CD4-positive, alpha-beta T cell treated with Interleukin-17A for 1 hour (primary cell): Measurements from ENCODE around the gene SLC16A7.
"Not testable (repeated sequence)": the region's sequence is repeated elsewhere in the genome, so short reads cannot be mapped to it uniquely, and the experiment has no call there.

Experiments used
- DNase-seq: peaks from one replicate; pipeline ENCODE4 v3.0.0-alpha.2; 2020

The SLC16A7 gene

GRCh38 chr12:59742841-59743240 lies 147.0 kb downstream of the SLC16A7 start:
- no peak for DNase-seq

DNA sequence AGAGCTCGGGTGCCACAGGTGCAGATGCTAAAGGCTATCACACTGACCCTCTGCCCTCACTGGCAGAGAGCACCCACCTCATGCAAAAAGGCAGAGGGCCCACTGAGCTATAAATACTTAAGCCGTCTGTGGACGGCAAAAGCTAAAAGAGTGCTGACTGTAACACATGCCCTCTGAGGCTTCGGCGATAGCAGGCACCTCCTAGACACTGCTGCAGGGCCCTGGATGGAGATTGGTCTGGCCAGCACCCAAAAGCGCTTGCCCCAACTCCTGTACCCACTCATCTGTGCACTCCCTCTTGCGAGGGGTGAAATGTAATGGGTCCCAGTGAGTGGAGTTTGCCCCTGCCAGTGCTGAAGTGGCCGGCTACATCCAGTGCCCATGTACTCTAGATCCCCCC lies 148.7 kb downstream of the SLC16A7 start:
- DNase-seq: no peak

GRCh38 chr12:59751091-59751490 lies 155.3 kb downstream of the SLC16A7 start:
- DNase-seq: not testable (repeated sequence)

- DNase-seq: no peak
These were observed 165.7 kb downstream of the SLC16A7 start for GRCh38 chr12:59761542-59761941.

GRCh38 chr12:59763835-59764234 lies 168.0 kb downstream of the SLC16A7 start:
- DNase-seq: no peak

- no peak for DNase-seq
These were observed 172.2 kb downstream of the SLC16A7 start for GRCh38 chr12:59768031-59768430.

GRCh38 chr12:59780605-59781135 lies 184.8 kb downstream of the SLC16A7 start:
- DNase-seq: peak; percentile 2

DNA sequence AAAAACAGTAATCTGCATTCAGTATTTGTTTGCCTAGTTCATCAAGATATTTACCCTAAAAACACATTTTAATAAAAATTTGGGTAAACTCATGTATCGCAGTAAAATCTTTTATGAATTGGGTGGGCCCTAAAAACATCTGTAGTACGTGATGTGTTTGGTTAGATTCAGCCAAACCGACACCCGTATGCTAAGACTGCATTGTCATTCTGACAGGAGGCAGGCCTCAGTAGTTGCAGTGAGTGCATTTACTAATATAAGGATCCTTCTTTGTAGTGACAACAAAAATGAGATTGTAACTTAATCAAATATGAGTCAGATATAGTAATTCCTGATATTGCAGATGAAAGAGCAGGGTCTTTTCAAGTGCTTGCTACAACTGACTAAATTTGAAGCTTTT lies 191.8 kb downstream of the SLC16A7 start:
- DNase-seq: no peak

DNA sequence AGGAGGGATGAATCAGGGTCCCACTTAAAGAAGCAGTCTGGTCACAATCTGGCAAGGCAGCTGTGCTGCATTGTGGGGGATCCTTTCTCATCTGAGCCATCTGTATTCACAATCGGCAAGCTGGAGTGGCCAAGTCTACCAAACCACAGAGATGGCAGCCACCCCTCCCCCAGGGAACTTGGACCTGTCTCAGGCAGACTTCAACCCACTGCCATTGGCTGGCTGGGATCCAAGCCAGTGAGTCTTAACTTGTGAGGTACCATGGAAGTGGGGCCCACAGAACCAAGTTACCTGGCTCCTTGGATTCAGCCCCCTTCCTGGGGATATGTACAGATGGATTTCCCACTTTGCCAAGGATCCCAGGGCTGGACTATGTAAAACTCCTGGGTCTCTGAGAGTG lies 196.8 kb downstream of the SLC16A7 start:
- no peak for DNase-seq

GRCh38 chr12:59803735-59804134 lies 207.9 kb downstream of the SLC16A7 start:
- DNase-seq: no peak

- DNase-seq: peak; percentile 44
These were observed 212.6 kb downstream of the SLC16A7 start for GRCh38 chr12:59808317-59808910.

DNA sequence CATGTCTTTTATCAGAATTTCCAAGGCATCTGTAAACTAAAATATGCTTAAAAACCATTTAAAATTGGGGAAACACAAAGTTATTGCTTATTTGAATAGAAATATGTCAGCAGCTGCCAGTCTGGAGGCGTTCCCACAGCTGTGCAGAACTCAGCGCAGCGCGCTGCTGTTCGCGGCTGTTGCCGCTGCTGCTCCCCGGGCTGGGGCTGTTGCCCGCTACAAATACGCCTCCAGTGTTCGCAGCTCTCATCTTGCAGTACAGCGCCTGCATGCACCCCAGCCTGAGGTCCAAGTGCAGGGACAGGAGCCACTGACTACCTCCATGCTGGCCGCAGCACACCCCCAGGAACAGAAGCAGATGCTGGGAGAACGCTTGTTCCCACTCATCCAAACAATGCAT lies 216.2 kb downstream of the SLC16A7 start:
- DNase-seq: no peak

- no peak for DNase-seq
These were observed 216.9 kb downstream of the SLC16A7 start for GRCh38 chr12:59812716-59813115.

GRCh38 chr12:59820594-59821011 lies 224.8 kb downstream of the SLC16A7 start:
- no peak for DNase-seq

GRCh38 chr12:59823567-59823966 lies 227.7 kb downstream of the SLC16A7 start:
- no peak for DNase-seq

DNA sequence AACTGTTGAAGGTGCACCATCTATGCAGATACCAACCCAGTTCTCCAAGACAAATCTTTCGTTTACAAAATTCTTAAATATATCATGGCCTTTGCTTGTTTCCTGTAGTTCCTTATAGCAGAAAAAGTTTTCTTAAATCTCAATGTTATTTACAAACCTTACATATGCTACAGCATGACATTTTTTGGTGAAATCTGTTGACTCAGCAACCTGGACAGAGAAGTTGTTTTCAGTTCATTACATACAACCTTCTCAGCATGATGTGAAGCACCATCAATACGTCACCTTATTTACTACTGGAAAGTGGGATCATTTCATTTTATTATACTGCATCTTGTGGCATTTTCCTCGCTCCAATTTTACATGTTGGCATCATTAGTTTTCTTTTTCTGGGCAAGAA lies 231.9 kb downstream of the SLC16A7 start:
- no peak for DNase-seq

GRCh38 chr12:59828521-59828920 lies 232.7 kb downstream of the SLC16A7 start:
- no peak for DNase-seq

- DNase-seq: no peak
These were observed 237.6 kb downstream of the SLC16A7 start for GRCh38 chr12:59833408-59833807.

DNA sequence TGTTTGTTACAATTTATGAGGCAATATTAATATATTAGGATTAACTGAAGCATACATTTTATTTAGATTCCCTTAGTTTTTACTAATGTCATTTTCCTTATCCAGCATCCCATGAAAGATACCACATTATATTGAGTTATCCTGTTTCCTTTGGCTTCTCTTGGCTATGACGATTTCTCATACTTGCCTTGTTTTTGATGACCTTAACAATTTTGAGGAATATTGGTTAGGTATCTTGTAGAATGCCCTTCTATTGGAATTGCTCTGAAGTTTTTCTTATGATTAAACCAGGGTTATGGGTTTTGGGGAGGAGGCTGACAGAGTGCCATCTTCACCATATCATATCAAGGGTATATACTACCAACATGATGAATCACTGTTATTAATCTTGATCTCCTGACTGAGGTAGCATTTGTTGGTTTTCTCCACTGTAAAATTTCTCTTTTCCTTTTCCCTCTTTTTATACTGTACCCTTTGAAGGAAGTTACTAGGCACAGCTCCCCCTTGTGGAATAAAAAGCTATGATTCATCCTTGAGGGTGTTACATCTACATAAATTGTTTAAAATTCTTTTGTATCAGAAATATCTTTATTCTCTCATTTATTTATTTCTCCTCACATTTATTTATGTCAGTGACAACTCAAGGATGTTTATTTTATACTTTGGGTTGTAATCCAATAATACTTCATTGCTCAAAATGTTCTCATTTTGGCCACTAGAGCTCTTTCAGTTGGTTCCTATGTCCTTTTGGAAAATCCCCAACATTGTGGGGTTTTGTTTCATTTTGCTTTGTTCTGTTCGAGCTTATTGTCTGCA lies 239.0 kb downstream of the SLC16A7 start:
- peak; percentile 36 for DNase-seq
